ENCODE data around the gene S100A6.

- TF ChIP-seq CTCF (IDR thresholded peaks at IDR 0.05; ENCODE audit: borderline replicate concordance, extremely low read depth, low read length, poor library complexity, severe bottlenecking) (peak; percentile 97), EZH2 (IDR thresholded peaks at IDR 0.05; ENCODE audit: borderline replicate concordance, low read depth, low read length, severe bottlenecking) (no peak)
Observed at GRCh38 chr1:153510984-153511410, 24.8 kb downstream of the S100A6 start.

All from DND-41 (cell line).